ENCODE results near the gene AGAP3.

DNA sequence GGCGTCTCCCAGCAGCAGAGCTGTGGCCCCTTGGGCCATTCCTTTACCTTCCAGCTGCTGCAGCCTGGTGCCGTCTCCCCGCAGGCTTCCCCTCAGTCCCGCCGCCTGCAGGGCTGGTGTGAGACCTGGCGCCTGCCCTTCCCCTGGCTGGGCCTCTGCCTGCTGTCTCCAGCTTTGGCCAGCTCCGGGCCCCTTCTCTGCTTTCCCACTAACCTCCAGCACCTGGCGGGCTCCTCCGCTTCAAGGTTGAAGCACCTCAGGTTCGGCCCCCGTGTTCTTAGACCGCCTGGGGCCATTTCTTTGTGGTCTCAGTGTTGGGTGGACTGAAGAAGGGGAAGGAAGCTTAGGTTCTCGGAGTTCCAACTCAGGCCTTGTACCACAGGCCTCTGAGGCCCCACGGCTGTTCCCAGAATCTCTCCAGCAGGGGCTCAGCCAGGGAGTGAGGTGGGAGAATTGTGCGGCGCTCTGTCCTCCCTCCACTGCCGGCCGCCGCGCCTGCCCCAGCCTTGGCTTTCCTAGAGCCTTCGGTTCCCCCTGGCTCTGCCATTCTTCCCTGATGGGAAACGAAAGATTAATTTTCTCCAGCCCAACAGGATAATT is 50.9 kb downstream of the AGAP3 start:
- TF ChIP-seq, protein P1, sequence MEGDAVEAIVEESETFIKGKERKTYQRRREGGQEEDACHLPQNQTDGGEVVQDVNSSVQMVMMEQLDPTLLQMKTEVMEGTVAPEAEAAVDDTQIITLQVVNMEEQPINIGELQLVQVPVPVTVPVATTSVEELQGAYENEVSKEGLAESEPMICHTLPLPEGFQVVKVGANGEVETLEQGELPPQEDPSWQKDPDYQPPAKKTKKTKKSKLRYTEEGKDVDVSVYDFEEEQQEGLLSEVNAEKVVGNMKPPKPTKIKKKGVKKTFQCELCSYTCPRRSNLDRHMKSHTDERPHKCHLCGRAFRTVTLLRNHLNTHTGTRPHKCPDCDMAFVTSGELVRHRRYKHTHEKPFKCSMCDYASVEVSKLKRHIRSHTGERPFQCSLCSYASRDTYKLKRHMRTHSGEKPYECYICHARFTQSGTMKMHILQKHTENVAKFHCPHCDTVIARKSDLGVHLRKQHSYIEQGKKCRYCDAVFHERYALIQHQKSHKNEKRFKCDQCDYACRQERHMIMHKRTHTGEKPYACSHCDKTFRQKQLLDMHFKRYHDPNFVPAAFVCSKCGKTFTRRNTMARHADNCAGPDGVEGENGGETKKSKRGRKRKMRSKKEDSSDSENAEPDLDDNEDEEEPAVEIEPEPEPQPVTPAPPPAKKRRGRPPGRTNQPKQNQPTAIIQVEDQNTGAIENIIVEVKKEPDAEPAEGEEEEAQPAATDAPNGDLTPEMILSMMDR (IDR thresholded peaks at IDR 0.05): no peak
- TF ChIP-seq POLR2A (IDR thresholded peaks at IDR 0.05): no peak

Data from ovary (tissue), 3 donors.